NCI-H2107 (cell line): Measurements from ENCODE around the gene MLIP.
"Not testable (repeated sequence)": the region's sequence is repeated elsewhere in the genome, so short reads cannot be mapped to it uniquely, and the experiment has no call there.

Source experiments
- DNase-seq: peaks from one replicate; lab custom pipeline; 2025; lab: John Stamatoyannopoulos, UW

The MLIP gene, protein sequence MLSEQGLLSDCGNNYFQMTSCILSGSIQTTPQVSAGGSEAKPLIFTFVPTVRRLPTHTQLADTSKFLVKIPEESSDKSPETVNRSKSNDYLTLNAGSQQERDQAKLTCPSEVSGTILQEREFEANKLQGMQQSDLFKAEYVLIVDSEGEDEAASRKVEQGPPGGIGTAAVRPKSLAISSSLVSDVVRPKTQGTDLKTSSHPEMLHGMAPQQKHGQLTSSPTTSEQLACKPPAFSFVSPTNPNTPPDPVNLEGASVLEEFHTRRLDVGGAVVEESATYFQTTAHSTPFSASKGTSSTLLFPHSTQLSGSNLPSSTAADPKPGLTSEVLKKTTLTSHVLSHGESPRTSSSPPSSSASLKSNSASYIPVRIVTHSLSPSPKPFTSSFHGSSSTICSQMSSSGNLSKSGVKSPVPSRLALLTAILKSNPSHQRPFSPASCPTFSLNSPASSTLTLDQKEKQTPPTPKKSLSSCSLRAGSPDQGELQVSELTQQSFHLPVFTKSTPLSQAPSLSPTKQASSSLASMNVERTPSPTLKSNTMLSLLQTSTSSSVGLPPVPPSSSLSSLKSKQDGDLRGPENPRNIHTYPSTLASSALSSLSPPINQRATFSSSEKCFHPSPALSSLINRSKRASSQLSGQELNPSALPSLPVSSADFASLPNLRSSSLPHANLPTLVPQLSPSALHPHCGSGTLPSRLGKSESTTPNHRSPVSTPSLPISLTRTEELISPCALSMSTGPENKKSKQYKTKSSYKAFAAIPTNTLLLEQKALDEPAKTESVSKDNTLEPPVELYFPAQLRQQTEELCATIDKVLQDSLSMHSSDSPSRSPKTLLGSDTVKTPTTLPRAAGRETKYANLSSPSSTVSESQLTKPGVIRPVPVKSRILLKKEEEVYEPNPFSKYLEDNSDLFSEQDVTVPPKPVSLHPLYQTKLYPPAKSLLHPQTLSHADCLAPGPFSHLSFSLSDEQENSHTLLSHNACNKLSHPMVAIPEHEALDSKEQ

DNA sequence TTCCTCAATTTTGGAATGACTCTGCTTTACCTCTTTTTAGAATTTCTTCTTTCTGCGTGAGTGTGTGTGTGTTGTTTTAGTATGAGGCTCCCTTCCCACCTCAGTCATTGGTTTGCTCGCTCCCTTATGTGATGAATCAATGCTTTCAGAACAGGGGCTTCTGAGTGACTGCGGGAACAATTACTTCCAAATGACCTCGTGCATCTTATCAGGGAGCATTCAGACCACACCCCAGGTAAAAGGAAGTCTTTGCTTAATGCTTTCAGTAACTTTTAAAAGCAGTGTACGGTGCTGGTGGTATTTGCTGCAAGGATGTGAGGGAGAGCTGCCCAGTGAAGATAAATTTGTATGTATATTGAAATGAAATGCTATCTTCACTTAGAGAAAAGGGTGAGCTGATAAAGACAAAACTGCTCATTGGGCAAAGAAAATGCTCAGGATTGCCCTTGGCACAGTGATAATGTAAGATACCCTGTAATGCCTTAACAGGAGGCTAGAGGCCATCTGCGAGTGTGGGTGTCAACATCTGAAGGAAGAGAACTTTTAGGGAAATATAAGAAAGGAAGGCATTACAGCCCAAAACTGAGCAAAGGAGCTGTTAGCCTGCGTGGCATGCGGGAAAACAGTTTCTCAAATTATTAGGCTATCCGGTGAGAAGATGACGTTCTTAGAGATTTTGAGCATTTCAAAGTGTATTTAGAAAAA is at the start of gene MLIP:
Gene MLIP, plus strand, starts transcription at position 103 of the 705 bp plus-strand sequence. Its CDS starts 37 bp downstream, at position 140.
- no peak for DNase-seq

DNA sequence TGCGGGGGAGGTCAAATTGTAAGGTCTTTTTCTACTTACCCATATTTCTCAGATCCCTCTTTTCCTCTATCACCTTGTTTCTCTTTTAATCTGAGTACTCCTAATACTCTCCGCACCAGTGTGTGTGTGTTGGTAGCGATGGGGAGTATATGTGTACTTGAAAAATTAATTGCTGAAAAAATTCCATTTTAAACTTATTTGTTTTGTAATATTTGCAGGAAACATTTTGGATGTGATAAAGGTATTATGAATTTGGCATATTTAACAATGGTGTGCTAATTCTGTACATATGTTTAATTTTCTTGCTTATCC is 48.1 kb upstream of the MLIP start:
- DNase-seq = no peak

DNA sequence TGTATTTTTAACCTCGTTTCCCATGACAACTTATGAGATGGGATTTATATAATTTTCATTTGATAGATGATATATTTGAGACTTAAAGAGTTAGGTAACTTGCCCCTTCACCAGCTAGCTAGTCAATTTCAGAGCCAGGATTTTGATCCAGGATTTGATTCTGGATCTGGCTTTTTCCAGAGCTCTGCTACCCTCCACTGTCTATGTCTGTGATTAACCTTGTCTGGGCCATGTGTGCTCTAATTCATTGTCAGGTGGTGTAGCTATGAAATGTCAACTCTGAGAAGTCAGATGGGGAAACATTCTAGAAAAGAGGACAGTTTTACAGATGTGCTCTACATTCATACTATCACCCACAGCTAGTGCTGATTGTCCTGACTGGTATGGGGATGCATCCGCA is 42.5 kb upstream of the MLIP start:
- DNase-seq = no peak

DNA sequence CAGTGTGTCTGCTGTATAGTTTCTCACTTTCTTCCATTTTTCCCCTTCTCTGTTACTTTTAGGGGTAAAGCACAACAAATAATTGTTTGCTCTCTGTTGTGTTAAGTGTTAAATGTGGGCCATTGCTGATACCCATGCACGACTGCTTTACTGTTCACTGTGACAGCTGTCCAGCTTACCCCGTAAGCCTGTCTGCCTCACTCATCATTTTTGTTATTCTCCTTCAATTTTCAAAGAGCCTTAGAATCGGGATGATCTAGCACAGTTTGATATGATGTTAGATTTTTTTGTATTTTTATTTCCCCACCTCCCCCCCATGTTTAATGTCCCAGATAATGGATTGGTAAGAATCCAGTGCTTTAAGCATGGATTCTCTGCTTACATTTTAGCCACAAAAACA is 41.2 kb upstream of the MLIP start:
- no peak for DNase-seq

DNA sequence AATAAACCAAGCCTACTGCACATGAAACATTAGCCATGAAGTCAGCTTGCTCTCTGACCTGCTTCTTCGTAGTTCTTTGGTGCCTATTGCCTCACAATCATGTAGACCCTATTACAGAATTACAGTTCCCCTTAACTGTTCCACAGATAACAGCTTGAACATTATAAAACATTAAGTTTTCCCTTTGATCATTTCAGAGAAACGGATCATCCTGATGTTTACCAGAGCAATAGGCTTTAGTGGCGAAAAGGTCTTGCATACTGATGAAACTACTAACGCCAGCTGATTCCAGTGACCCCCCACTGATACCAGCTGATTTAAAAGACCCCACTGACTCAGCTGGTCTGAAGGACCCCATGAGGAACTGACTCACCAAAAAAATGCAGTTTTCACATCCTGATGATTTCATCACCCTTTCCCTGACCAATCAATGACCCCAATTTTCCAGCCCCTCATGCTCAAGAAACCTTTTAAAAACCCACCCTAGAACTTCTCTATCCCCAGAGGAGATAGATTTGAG is 39.4 kb upstream of the MLIP start:
- no peak for DNase-seq

DNA sequence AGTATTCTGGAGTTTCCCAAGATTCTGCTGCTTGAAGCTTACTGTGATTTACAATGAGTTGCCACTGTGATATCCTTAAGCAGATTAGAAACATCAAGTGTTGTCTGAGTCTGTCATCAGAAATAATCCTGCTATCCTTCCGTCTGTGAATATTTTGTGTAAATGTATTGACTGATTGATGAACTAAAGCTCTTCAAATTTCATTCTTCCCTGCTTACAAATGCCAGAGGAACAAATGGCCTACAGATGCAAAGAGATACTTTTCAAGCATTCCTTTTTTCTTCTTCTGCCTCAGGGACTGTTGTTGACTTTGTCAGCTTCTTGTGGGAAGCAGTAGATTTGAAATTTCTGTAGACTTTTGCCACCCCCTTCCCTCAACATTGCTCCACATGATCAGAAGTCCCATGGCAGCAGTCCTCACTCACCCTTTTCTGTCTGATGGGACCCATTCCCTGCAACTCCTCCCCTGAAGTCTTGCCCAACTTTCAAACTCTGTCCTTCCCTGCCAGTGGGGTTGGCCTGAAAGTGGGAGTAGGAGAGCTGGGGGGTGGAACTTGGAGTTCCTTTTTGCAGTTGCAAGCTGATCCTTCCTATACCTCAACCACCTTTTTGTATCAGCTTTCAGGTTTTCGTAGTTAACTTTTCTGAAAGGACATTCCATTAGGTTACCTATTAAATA is 38.5 kb upstream of the MLIP start:
- DNase-seq = no peak

DNA sequence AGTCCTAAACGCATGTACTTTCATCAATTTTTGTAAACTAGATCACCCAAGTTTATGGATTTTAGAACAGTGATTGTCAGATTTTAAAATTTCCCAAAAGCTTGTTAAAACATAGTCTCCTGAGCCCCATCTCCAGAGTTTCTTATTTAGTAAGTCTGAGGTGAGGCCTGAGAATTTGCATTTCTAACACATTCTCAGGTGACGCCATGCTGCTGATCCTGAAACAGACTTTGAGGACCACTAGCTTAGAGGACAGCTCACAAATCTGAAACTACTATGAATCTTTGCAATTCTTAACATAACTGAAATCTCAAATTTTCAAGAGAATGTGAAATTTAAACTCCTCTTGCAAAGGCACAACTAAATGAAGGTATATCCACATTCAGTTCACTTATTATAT is 37.8 kb upstream of the MLIP start:
- DNase-seq = no peak

DNA sequence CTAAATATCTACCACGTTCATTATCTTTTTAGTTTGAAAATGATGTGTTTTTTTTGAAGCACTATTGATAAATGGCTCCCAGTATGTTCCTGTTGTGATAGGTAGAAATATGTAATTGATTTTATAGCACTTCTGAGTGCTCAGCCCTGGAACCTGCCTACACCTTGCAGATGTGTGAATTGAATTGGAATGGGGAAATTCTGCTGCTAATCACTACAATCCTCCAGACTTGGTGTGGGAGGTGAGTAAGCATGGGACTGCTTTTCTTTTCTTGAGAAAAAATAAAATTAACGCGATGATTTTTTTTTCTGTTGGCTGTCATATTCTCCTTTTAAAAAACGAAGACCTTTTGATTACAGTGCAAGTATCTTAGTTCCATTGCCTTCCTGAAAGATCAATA is 37.1 kb upstream of the MLIP start:
- no peak for DNase-seq

DNA sequence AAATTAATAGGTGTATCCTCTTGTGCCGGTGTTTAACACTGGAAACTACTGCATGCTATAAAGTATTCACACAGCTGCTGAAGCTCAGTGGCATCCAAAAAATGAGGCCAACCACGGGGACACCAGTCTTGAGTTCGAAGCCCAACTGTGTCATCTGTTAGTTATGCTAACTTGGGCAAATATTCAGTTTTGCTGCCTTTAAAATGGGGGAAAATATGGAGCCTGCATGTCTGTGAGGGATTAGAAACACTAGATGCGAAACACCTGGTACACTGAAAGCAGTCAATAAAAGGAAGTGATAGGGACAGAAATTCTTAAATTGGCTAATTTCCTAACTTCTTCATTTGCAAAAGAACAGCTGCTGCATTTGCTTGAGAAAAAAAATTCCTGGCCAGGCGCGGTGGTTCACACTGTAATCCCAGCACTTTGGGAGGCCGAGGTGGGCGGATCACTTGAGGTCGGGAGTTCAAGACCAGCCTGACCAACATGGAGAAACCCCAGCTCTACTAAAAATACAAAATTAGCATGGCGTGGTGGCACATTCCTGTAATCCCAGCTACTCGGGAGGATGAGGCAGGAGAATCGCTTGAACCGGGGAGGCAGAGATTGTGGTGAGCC is 36.6 kb upstream of the MLIP start:
- no peak for DNase-seq

DNA sequence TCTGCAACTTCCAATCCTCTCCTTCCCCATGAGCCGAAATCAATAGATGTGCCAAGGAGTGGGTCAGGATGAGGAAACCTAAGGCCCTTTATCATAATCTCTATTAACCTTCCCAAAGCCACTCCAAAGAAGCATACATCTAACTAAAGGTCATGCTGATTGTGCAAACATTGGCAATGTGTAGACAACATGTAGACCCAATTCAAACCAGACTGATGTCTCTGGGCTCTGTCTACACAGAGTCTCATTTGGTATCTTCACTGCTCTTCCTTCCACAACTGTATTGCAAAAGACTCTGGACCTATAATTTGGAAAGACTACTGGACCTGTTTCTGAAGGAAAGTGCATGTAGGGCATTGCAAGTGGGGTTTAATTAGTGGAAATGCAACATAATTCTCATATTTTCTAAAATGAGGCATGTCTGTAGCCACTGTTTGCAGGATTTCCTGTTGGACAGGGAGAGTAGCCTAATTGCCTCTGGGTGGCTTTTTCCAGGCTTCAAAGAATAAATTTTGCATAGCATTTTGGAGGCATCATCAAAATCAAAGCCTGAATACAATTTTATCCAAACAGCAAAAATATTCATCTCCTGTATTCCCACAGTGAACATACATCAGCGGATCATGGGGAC is 35.0 kb upstream of the MLIP start:
- DNase-seq = no peak

DNA sequence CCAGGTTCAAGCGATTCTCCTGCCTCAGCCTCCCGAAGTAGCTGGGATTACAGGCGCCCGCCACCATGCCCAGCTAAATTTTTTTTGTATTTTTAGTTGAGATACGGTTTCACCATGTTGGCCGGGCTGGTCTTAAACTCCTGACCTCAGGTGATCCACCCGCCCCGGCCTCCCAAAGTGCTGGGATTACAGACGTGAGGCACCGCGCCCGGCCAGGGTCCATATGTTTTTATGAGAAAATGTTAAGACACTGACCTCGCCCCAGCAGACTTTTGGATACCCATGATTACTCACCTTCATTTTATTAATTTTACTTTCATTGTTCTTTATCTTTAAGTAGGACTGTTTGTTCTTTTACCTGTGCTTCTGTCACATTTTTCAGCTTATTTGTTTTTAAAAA is 29.7 kb upstream of the MLIP start:
- DNase-seq = not testable (repeated sequence)

DNA sequence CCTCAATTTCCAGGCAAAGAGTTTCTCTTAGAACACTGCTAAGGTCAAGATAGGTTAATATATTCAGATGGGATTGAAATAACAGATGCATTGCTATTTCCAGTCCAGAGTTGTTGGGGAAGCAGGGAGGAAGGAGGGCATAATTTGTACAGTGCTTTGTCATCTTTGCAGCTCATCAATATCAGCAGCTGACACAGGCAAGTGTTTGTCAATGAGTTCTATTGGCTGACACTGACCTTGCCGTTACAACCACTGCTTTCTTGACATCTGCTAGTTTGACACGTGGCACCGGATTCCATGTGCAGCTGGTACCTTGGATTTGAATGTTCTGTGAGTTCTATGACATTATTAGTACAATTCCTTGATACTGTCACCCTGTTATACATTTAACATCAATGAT is 28.0 kb upstream of the MLIP start:
- DNase-seq = no peak

DNA sequence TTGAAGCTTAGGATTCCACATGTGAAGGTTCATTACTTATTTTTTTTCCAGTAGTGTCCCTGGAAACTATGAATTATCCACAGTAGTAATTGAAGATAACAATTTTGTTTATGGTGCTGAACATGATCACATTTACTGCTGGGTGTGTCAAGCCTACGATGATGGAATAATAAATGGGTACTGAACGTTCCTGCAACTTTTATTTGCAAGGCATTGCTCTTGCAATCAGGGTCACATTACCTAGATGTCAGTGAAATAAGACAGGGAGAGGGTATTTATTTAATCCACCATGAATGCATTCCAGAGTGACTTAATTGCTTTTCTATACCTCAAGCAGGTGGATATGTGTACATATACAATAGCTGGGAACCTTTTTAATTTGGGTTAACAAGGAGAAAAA is 27.0 kb upstream of the MLIP start:
- DNase-seq = no peak

DNA sequence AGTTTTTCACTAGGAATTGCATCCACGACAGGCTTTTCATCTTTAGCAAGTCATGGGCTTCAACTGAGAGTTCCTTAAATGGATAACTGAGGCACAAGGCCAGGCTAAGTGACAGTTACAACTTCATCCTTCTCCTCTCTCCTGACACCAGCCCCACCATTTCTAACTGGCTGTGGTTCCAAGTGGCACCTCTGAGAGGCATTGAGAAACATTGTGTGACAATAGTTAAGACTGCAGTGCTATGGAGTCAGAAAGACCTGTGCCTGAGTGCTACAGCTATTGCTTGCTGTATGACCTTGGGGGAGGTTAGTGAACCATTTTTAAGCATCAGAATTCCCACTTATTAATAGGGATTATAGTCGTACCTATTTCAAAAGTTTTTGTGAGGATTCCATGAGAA is 26.2 kb upstream of the MLIP start:
- no peak for DNase-seq

DNA sequence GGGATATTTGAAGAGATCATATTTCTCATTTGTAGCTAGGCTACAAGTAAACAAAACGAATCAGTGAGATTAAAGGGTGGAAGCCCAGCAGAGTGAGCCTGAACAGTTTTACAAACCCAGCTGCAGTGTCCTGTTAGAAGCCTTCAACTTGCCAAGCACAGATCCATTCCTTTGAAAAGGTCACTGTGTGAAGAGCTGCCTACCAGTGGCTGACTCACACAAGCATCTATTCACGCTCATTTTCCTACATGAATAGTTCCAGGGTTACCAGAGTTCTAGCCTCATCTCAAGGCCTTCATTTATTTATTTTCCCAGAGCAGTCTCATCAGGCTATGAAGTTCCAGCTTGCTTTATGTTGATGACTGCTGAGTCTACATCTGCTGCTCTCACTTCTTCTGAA is 25.7 kb upstream of the MLIP start:
- no peak for DNase-seq

DNA sequence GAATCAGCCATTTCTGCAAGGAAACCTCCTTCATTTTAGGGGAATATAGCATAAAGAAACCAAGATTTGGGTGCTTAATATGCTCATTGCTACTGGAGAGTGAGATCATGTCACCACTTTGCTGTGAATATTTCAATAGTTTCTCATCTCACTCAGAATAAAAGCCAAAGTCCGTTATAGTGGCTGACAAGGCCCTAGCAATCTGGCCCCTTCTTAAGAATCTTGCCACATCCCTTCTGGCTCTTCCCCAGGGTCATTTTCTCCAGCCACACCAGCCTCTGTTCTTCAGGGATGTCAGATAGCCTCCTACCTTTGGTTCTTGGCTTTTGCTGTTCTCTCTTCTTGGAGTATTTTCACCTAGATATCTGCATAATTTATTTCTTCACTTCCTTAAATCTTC is 24.8 kb upstream of the MLIP start:
- DNase-seq = no peak

DNA sequence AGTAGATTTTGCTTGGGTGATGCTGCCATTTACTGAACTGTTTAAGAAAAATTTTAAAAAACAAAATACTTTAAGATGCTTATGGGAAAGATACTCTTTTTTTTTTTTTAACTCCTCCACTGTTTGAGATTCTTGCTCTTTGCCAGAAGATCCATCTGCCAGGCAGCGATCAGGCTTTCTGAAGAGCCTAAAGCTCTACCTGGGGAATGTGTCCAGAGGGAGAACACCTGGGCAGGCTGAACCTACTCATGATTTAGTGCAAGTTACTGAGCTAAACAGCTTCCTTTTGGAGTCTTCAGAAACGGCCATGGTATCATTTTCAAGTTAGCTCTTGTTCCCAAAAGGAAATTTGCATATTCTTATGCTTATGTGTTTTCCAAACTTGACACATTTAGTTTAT is 23.5 kb upstream of the MLIP start:
- no peak for DNase-seq

DNA sequence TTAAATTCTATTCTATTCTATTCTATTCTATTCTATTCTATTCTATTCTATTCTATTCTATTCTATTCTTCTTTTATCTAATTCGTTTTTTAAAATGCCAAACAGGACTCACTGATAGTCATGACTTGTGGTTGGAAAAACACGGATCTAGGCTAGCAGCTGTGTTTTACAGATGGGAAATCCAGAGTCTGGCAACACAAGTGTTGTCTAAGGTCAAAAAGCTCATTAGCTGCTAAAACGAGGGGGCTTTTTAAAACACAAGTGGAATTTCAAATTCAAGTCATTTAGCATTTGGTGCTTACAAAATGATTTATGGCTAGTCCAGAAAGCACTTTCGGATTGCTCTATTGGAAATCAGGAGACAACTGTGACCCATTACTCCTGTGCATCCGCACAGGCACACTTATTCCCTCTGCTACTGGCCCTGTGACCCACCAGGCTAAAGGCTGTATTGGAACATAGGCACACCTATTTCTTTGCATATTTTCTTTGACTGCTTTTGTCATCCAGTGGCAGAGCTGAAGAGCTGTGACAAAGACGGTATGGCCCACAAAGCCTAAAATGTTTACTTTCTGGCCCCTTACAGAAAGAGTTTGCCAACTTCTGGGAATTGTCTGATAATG is 17.8 kb upstream of the MLIP start:
- DNase-seq = no peak

DNA sequence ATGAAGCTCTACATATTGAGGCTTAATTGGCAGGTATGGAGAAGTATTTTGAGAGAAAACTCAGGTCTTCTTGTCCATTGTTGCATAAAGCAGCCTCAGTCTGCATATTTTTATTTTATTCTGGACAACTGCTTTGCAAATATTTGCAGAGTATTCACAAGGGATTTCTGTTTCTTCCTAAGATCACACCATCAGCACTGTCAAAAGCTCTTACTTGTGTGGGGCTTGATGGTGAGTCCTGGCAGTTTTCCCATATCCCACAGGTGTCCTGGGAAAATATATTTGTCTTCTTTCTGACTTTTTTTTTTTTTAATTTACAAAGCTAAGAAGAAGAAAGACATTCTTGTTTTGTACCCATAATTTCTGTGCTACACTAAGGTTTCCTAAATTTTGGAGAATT is 16.9 kb upstream of the MLIP start:
- no peak for DNase-seq

DNA sequence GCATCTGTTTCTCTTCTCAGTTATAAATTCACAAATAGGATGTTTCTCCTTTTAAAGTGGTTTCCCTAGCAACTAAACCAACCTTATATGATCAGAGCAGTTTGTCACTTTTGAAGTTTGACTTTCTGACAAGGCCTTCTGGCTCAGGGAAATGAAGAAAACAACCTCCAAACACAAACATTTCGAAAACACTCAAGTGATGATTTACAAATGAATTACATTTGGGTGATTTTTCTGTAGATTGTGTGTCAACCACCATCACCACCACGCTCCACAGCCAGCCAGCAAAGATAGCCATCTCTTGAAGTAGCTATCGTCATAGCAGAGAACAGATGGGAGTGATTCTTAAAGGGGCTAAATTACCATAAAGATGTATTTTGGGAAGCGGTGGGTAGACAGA is 16.5 kb upstream of the MLIP start:
- no peak for DNase-seq
